ENCODE measurements around the gene SAMD5.

DNA sequence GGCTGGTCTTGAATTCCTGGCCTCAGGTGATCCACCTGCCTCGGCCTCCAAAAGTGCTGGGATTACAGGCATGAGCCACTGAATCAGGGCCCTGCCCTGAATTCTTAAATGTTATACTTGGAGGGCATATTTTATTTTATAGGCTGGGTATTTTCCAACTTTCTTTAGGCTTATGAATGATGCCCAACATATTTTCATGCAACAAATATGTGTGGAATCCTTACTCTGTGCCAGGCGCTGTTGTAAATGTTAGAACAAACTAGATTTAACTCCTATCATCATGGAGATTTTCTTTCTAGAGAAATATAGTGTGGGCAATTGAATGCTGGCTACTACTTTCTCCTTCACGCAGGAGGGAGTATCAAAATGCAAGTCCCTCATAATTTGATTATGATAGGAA, 71.2 kb downstream of the SAMD5 start:
- TF ChIP-seq, protein P1, sequence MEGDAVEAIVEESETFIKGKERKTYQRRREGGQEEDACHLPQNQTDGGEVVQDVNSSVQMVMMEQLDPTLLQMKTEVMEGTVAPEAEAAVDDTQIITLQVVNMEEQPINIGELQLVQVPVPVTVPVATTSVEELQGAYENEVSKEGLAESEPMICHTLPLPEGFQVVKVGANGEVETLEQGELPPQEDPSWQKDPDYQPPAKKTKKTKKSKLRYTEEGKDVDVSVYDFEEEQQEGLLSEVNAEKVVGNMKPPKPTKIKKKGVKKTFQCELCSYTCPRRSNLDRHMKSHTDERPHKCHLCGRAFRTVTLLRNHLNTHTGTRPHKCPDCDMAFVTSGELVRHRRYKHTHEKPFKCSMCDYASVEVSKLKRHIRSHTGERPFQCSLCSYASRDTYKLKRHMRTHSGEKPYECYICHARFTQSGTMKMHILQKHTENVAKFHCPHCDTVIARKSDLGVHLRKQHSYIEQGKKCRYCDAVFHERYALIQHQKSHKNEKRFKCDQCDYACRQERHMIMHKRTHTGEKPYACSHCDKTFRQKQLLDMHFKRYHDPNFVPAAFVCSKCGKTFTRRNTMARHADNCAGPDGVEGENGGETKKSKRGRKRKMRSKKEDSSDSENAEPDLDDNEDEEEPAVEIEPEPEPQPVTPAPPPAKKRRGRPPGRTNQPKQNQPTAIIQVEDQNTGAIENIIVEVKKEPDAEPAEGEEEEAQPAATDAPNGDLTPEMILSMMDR (conservative IDR thresholded peaks at IDR 0.05), result no peak
- TF ChIP-seq ZFX (IDR thresholded peaks at IDR 0.05), result no peak
